Muscle of back (tissue), 13 donors: ENCODE results near the gene TXNDC12. TPM values are rescaled to one million over a fixed set of nuclear protein-coding genes. Genes with fewer than 3 reads are reported as not detected.
"Not testable (repeated sequence)": the region's sequence is repeated elsewhere in the genome, so short reads cannot be mapped to it uniquely, and the experiment has no call there.

Experiments
- DNase-seq, 3 donors: peaks; one replicate each; pipeline versions ENCODE4 v3.0.0 to v3.0.0-alpha.2; 2013
- long read RNA-seq, 9 donors: transcript quantifications; one replicate each; lab custom pipeline, GENCODE V29; 2026
- polyA plus RNA-seq, 10 donors: library from polyadenylated mRNA; unstranded; fragments of 120-200 nt; gene quantifications; one replicate each; pipeline ENCODE4 v1.2.1, GENCODE V29; 2013; ENCODE audit not compliant: insufficient read length in 10 of 10

TXNDC12 gene
- polyA plus RNA-seq = 10 to 100 TPM; 30.4 to 49.3 (median 36.7) TPM
- long read RNA-seq, donor 1, transcript TXNDC12-201 (7 exons, 2,396 nt) = major isoform, 37 of 38 reads
- long read RNA-seq, donor 1, partial matches to known transcripts = 0 of 38 reads
- long read RNA-seq, donor 1, other reads (novel, unspliced or antisense) = 0 of 38 reads
- long read RNA-seq, donor 2, transcript TXNDC12-201 (7 exons, 2,396 nt) = major isoform, 22 of 22 reads
- long read RNA-seq, donor 2, partial matches to known transcripts = 0 of 22 reads
- long read RNA-seq, donor 2, other reads (novel, unspliced or antisense) = 0 of 22 reads
- long read RNA-seq, donor 3 = 0 reads
- long read RNA-seq, donor 4, transcript TXNDC12-201 (7 exons, 2,396 nt) = major isoform, 28 of 36 reads
- long read RNA-seq, donor 4, partial matches to known transcripts = 8 of 36 reads
- long read RNA-seq, donor 4, other reads (novel, unspliced or antisense) = 0 of 36 reads
- long read RNA-seq, donor 5, transcript TXNDC12-201 (7 exons, 2,396 nt) = major isoform, 37 of 46 reads
- long read RNA-seq, donor 5, partial matches to known transcripts = 9 of 46 reads
- long read RNA-seq, donor 5, other reads (novel, unspliced or antisense) = 0 of 46 reads
- long read RNA-seq, donor 6, transcript TXNDC12-201 (7 exons, 2,396 nt) = major isoform, 33 of 33 reads
- long read RNA-seq, donor 6, partial matches to known transcripts = 0 of 33 reads
- long read RNA-seq, donor 6, other reads (novel, unspliced or antisense) = 0 of 33 reads
- long read RNA-seq, donor 7, transcript TXNDC12-201 (7 exons, 2,396 nt) = major isoform, 25 of 25 reads
- long read RNA-seq, donor 7, partial matches to known transcripts = 0 of 25 reads
- long read RNA-seq, donor 7, other reads (novel, unspliced or antisense) = 0 of 25 reads
- long read RNA-seq, donor 8, transcript TXNDC12-201 (7 exons, 2,396 nt) = major isoform, 25 of 36 reads
- long read RNA-seq, donor 8, partial matches to known transcripts = 11 of 36 reads
- long read RNA-seq, donor 8, other reads (novel, unspliced or antisense) = 0 of 36 reads
- long read RNA-seq, donor 9, partial matches to known transcripts = 0 of 4 reads
- long read RNA-seq, donor 9, other reads (novel, unspliced or antisense) = 0 of 4 reads

DNA sequence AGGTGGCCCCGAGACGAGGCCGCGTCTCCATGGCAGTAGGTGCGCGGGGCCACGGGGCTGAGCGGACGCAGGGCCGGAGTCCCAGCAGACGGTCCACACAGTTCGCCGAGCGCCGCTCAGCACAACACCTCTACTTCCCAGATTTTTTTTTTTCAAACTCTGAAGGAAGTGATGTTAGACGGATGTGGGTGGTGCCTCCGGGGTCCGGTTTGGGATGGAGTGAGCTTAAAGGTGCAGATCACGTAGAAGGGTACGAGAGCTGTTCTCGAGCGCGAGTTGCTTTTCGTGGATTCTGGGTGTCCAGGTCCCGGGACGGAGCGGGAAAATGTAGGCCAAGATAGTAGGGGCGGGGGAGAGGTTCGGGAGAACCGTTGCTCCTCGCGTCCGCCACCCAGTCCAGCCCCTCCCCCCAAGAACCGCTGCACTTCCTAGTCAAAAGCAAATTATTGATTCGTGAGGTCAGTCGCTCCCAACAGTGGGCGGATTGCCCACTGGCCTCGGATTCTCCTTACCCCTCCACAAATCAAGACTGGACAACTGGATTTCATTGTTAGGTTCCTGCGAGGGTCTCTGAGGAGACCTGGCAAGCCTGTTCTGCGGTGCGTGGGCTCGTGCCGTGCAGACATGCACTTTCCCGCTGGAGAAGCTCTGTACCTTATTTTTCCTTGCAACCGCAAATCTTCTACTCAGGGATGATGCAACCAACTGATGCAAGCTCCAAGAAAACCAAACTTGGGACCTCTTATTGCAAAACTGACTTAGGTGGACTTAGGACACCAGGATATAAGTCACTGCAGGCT, at the start of gene TXNDC12:
TXNDC12 (minus strand) TSS at position 126 of the 800 bp plus-strand sequence; CDS start at position 31, 95 bp downstream.
- peak; percentile 88 to 96 (median 90) for DNase-seq

DNA sequence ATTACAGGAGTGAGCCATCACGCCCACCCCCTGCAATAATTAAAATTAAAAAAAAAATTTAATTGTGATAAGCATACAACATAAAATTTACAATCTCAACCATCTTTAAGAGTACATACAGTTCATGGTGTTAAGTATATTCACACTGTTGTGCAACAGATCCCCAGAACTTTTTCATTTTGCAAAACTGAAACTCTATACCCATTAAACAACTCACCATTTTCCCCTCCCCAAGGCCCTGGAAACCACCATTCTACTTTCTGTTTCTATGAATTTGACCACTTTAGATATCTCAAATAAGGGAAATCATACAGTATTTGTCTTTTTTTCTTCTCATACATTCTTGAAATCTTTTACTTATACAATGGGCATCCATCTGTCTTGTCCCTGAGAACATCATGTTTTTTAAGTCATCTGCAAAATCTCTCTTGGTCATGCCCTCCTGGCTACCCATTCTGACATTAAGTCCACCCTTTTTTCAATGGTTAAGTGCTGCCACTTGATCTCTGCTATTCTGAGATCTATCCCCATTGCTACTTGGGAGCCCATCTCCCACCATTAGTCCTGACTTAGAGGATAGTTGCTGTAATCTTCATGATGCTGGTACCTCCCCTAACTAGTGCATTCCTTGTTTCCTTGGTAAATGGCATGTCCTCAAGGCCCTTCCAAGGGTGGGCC, 47.5 kb upstream of the TXNDC12 start:
- DNase-seq = no peak

DNA sequence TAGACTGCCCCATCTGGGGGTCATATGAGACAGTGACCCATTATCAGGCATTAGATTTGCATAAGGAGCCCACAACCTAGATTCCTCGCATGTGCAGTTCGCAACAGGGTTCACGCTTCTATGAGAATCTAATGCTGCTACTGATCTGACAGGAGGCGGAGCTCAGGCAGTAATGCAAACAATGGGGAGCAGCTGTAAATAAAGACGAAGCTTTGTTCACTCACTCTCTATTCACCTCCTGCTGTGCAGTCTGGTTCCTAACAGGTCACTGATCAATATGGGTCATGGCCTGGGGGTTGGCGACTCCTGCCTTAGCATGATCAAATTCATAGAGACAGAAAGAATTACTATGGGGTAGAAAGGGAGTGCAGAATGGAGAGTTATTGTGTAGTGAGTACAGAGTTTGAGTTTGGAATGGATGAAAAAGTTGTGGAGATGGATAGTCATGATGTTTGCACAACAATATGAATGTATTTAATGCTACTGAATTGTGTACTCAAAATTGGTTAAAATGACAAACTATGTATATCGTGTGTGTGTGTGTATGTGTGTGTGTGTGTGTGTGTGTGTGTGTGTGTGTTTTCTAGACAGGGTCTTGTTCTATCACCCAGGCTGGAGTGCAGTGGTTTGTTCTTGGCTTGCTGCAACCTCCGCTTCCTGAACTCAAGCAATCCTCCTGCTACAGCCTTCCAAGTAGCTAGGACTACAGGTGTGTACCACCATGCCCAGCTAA, 43.3 kb upstream of the TXNDC12 start:
- no peak for DNase-seq

DNA sequence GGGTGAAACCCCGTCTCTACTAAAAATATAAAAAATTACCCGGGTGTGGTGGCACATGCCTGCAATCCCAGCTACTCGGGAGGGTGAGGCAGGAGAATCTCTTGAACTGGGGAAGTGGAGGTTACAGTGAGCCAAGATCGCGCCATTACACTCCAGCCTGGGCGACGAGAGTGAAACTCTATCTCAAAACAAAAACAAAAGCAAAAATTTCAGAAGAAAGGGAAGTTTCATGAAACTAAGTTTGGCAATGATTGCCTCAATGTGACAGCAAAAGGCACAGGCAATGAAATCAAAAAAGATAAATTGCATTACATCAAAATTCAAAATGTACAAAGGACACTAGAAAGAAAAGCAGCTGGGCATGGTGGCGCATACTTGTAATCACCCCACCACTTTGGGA, 41.2 kb upstream of the TXNDC12 start:
- no peak for DNase-seq

DNA sequence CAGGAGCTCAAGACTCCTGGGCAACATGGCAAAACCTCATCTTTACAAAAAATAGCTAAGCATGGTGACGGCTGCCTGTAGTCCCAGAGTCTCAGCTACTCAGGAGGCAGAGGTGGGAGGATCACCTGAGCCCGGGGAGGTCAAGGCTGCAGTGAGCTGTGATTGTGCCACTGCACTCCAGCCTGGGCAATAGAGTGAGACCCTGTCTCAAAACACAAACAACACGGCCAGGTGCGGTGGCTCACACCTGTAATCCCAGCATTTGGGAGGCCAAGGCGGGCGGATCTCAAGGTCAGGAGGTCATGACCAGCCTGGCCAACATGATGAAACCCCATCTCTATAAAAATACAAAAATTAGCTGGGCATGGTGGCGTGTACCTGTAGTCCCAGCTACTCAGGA, 39.3 kb upstream of the TXNDC12 start:
- DNase-seq = not testable (repeated sequence)

DNA sequence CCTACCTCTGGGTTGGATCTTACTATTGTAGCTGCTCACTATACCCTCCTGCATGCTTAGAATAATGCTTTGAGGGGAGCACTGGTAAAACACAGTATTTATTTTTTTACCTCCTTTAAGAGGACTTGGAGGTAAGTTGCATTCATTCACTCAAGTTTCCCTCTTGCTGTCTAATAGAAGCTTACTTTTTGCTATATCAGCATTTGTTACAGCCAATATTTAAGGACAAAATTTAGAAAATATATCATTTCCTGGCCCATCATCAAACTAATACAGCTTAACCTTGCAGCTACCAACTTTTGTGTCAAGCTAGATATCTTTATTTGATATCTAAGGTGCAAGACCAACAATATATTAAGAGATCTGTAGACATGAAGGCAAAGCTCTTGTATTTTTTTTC, 32.9 kb upstream of the TXNDC12 start:
- not testable (repeated sequence) for DNase-seq

DNA sequence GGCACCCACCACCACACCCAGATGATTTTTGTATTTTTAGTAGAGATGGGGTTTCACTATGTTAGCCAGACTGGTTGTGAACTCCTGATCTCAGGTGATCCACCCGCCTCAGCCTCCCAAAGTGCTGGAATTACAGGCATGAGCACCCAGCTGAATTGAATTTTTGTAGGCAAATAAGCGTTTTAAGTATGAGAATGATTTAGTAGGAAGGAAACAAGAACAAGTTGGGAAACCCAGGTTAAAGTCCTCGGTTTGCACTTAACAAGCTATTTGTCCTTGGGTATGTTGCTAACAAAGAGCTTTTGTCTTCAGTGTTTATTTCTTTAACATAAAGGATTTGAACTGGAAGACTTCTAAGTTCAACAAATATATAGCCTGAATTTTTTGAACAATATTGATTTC, 25.0 kb upstream of the TXNDC12 start:
- no peak for DNase-seq

DNA sequence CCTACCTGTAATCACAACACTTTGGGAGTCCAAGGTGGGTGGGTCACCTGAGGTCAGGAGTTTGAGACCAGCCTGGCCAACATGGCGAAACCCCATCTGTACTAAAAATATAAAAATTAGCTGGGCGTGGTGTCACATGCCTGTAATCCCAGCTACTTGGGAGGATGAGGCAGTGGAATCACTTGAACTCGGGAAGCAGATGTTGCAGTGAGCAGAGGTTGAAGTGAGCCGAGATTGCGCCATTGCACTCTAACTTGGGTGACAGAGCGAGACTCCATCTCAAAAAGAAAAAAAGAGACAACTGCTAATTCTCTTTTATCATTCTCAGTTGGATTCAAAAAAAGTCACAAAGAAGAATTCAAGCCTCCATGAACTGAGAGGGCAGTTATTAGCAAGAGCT, 22.3 kb upstream of the TXNDC12 start:
- not testable (repeated sequence) for DNase-seq

DNA sequence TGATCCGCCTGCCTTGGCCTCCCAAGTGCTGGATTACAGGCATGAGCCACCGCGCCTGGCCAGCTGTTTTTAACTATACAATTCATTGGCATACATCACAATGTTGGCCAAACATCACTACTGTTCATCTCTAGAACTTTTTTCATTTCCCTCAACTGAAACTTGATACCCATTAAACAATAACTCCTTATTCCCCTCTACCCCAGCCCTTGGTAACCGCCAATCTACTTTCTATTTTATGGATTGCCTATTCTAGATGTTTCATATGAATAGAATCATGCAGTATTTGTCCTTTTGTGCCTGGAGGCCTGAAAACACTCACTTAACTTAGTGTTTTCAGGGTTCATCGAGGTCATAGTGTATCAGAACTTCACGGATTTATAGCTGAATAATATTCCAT, 17.3 kb upstream of the TXNDC12 start:
- DNase-seq = no peak

DNA sequence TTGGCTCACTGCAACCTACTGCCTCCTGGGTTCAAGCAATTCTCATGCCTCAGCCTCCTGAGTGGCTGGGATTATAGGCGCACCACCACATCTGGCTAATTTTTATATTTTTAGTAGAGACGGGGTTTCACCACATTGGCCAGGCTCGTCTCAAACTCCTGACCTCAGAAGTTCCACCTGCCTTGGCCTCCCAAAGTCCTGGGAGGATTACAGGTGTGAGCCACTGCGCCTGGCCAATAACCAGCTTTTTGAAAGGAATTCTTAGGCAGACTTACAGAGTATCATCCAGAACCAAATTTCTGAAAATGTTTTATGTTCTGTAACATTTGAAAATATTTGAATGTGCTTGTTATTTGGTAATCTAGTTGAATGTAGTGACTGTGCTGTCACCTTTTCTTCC, 15.7 kb upstream of the TXNDC12 start:
- no peak for DNase-seq

DNA sequence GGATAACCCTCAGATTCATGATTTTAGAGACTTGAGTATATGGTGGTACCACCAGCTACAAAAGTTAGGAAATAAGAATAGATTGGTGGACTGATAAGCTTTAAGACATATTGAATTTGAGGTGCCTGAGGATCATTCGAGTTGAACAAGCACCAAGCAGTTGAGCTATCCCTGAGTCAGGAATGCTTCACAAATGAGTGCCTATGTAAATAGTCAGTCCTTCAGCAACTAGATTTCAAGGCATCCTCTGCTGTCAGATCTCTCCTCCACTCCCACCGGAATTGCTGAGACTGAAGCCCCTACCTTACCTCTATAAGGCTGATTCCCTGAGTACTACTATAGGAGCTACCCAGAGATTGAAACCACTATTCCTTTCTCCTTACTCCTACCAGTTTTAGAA, 8.2 kb upstream of the TXNDC12 start:
- DNase-seq = no peak

DNA sequence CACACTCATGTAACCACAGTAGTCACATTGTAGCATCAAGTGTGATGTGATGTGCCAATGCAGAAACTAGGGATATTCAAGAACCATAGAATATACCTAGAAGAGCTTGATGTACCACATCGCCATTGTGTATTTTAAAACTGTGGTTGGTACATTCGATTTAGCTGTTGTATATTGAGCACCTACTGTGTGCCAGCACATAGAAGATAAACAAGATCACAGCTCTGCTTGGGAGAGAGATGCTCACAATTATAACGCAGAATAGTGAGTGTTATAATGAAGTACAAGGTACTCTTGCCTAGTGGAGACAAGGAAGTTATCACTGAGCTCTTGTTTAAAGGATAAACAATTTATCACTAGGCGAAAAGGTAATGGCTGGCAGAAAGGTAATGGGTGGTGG, 5.8 kb upstream of the TXNDC12 start:
- DNase-seq = no peak

DNA sequence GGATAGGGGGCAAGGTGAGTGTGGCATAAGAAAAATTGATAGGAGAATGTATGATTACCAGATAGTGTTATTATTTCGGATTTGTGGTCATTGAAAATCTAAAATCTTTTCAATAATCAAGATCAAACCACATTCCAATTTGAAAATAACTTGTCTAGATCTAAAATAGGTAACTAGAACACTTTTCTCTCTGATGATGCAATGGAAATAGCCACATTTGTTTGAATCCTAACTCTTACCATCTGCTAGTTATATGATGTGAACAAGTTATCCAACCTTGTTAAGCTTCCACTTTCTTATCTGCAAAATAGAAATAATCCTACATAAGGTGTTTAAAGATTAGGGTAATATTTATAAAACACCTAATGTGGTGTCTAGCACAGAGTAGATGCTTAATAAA, 4.9 kb upstream of the TXNDC12 start:
- DNase-seq = no peak

DNA sequence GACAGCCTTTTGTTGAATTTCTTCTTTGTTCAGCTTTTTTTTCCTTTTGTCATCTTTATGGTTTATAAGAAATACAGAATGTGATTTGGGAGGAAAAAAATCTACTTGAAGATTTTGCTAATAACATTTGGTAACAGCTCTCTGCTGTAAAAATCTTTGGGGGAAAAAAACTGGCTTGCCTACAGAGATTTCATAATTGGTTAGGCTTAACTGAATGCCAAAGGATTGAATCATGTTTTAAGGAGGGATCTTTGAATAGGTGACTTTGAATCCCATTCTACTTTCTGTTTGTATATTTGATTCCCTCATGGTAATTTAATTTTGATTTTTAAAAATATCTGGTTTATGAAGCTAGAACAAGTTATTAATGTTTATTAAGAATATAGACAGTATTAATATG, 4.3 kb upstream of the TXNDC12 start:
- DNase-seq = no peak

DNA sequence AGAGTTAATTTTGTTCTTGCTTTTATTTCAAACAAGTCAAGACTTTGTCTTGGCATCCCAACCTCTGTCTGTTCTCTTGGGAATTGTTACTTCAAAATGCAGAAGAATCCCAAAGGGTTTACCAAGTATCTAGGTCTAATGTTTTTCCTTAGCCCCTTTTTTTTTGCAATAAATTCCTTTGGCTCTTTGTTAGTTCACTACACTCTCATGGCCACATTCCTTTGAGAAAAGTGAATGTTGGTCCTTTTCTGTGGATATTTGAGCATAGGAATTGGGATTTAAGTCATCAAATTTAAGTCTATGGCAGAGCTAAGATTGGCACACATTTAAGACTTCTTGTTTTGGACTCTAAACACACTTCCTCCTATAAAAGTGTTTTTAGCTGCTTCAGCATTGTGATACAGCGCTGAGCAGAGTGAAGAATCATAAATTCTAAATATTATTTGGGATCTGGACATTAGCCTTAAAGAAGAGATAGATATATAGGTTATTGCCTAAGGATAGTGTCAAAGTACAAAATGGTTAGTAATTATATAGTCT, 3.0 kb upstream of the TXNDC12 start:
- DNase-seq = no peak

DNA sequence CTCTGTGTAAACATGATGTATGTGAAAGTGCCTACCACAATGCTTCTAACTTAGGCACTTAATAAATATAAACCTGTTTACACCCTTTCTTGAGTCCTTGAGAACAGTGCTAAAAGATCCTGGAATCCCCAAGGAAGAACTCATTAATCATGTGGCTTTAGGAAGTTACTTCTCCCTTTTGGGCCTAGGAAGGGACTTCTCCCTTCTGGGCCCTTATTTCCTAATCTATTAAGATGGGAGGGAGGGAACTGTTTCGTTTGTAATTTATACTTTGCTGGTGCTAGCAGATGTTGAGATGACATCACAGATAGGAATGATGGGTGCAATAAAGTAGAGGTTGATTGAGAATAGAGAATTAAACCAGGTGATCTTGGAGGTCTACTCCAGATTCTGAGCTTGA, 2.3 kb upstream of the TXNDC12 start:
- DNase-seq = no peak

DNA sequence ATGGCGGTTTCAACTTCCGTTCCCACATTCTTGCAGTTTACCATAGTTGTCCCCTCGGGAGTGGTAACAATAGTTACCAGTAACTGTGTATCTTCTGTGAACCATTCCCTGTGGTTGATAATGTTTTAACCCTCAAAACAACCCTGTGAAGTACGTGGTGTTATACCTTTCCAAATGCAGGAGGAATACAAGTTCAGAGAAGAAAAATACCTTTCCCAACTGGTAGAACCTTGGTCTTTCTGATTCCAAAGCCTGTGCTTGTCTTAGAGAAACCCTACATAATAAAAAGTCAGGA, 1.9 kb upstream of the TXNDC12 start:
- peak in 1 of 3 donors; percentile 34 for DNase-seq

DNA sequence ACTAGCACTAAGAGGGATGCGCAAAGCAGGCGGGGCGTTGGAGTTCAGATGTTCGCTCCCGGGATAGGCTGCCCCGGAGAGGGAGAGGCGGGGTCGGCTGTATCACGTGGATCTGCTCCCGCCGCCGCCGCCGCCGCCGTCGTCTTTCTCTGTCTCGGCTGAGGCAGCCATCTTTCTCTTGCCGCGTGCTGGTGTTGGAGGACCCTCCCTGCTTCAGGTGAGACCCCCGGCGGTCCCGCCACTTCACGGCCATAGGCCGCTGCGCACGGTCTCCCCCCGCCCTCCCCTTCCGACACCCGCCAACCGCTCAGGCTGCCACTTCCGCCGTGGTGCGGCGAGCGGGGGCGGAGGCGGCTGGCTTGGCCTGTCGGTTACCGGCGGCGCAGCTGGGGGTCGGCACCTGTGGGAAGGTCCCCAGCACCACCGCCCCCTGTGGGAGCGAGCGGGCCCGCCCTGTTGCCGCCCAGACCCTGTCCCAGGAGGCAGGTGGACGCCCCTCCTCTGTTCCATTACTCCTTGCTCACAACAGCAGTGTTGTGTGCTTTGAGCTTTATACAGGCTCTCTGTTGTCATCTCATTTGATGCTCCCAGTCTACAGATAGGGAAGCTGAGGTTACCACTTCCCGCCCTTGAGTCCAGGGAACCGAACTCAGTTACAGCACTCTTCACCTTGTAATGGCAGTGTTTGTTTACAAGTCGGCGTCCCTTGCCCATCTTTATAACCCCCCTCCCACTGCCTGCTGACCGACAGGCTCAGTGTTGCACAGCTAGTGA, 1.4 kb upstream of the TXNDC12 start, which contains the start of gene BTF3L4:
BTF3L4 (plus strand) TSS at position 133 of the 774 bp plus-strand sequence. CDS start 3,553 bp downstream, outside the sequence.
- DNase-seq = peak; percentile 89 to 96 (median 94)

DNA sequence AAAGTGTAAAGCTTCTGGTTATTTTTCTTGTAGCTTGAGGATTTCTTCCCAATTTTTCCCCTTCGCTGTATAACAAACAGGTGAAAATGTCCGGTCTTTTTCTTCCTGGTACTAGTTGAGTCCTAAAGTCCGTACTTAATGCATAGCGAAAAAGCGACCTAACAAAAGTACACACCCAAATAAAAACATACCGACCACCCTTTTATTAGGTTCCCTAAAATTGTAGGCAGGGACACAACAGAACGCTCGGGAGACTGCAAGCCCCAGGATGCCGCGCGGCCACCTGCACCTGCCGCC, 823 bp upstream of the TXNDC12 start:
- no peak for DNase-seq
